ENCODE results near the gene KCNQ2.
"Not testable (repeated sequence)": the region's sequence is repeated elsewhere in the genome, so short reads cannot be mapped to it uniquely, and the experiment has no call there.

The KCNQ2 gene

DNA sequence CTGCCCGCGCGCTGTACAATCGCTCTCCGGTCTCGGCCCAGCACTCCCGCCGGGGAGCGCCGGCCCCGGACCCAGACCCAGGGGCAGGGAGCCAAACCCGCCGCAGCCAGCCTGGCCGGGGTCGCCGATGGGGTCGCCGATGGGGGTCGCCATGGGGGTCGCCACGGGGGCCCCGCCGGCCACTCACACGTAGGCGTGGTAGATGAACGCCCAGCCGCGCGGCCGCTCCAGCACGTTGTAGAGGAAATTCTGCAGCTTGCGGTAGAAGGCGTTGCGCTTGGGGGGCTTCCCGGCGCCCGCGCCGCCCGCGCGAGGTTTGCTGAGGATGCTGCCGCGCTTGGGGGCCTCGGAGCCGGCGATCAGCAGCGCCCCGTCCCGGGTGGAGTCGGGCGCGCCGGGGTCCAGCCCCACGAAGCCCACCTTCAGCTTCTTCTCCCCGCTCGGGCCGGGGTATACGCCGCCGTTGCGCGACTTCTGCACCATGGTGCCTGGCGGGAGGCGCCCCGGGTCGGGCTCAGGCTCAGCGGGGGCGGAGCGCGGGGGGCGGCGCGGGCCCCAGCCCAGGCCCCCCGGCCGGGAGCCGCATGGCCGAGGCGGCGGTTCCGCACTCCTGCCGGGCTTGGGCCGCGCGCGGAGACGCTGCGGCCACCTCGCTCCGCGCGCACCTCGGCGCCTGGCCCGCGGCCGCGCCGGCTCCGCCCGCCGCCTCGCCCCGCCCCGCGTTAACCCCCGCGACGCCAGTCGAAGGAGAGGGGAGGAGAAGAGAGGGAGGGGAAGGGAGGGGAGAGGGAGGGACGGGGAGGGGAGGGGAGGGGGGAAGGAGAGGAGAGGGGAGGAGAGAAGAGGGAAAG, at the start of gene KCNQ2:
Gene KCNQ2, minus strand, starts transcription at position 675 of the 851 bp plus-strand sequence. Its CDS starts 192 bp downstream, at position 483.
- in situ Hi-C loops (cut with MboI; ENCODE audit: low sequenced_read_pairs), result no loop called here

DNA sequence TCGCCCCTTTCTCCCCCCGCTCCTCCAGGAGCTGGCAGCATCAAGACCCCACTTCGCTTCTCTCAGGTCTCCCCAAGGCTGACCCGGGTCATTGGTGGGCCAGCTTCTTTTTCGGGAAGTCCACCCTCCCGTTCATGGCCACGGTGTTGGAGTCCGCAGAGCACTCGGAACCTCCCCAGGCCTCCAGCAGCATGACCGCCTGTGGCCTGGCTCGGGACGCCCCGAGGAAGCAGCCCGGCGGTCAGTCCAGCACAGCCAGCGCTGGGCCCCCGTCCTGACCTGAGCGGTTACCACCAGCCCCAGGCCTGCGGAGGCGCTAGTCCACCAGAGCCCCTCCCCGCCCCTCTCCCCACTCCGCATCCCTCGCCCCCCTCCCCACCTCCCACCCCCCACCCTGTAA, 49.1 kb upstream of the KCNQ2 start:
- in situ Hi-C loops (cut with MboI; ENCODE audit: low sequenced_read_pairs), result no loop called here

DNA sequence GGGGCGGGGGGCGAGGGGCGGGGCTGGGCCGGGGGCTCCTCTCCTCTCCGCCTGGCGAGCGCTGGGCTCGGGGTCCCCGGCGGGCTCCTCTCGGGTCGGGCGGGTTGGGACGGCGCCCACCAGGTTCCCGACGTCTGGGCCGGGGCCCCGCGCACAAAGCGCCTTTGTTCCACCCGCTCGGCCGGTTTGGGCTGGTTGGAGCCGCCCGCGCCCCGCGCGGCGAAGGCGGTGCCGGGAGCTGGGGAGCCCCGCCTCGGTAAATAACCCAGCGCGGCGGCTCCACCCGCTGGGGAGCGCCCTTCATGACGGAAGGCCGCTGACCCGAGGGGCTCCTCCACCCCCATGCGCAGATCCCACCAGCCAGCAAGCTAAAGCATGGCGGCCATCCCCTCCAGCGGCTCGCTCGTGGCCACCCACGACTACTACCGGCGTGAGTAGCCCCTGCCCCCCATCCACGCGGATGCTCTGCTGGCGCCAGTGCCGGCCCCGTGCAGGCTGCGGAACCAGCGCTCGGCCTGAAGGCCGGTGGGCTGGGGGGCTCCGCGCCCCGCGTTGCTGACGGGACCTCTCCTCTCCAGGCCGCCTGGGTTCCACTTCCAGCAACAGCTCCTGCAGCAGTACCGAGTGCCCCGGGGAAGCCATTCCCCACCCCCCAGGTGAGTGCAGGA, 48.6 kb upstream of the KCNQ2 start:
- in situ Hi-C loops (cut with MboI; ENCODE audit: low sequenced_read_pairs), result no loop called here

DNA sequence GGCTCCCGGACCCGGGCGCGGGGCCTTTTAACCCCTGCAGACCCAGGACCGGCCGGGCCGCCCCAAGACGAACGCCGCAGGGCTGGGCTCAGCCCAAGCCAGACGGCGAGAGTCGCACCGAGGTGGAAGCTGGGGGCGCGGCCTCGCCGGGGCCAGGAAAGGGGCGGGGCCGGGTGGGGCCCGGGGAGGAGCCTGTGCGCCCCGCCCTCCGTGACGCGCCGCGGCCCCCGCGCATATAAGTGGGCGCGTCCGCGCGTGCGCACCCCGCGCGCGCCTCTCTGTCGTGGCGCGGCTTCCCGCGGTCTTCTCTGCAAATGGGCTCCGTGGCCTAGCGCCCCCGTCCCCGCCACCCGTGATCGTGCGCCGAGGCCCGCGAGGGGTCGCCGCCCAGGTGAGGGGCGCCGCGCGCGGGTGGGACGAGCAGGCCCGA, 48.1 kb upstream of the KCNQ2 start, which contains the start of gene PPDPF:
Gene PPDPF, plus strand, starts transcription at position 262 of the 430 bp plus-strand sequence. CDS start 544 bp downstream, outside the sequence.
- in situ Hi-C loops (cut with MboI; ENCODE audit: low sequenced_read_pairs), result no loop called here

DNA sequence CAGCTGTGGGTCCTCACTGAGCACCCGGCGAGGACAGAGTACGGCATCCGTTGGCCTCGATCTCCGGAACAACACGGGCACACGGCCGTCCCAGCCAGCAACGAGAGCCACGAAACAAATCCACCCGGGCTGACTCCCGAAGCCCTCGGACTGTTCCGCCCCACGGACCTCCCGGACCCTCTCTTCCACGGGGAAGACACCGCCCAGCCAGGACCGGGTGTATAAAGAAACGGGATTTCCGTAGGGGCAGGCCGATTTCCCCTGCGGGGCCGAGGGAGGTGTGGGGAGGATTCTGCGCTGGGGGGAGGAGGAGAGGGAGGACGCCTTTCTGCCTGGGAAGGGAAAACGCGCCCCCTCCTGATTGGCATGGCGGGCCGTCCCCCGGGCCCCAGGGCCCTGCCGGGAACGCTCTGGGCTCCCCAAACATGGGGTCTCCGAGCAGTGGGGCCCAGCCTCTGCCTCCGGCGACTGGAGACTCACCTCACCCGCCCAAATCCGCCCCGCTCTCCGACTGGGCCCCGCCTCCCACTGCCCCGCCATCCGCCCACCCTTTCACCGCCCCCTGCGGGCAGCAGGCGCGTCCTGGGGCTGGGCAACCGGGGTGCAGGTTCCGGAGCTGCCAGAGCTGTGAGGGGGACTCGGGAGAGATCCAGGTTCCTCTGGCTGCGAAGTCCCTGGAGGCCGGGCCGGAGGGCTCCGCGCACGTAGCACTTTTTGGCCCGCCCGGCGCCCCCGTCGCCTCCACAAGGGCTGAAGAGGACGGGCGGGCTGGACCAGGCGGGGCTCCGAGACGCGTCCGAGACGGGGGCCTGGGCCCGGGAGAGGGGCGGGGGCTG, 47.4 kb upstream of the KCNQ2 start:
- in situ Hi-C loops (cut with MboI; ENCODE audit: low sequenced_read_pairs), result no loop called here

DNA sequence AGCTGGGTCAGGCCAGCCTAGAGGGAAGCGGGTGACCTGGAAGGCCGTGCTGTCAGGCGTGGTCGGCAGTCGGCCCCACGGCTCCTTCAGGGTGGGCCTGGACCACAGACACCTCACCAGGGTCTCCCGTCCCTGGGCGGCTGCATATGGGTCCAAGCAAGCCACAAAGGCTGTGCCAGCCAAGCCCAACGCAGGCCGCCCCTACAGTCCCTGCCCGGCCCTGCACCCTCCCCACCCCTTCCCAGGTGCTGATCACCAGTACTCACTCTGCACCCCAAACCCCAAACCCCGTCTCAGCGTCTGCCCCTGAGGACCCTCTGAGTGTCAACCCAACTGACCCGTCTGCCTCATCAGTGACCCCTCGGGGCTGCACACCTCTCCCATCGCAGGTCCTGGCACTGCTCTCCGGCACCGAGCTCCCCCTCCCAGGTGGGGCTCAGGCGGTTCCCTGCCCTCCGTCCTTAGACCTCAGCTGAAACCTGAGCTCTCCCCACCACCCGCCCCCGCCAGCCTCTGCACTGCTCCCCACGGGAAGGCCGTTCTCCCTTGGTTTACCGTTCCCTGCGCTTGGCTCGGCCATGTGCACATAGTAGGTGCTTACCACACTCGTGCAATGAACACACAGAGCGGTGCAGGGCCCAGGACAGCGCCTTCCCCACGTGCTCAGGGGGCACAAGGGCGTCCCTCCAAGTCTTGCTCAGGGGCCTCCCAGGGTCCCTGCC, 46.7 kb upstream of the KCNQ2 start:
- in situ Hi-C loops (cut with MboI; ENCODE audit: low sequenced_read_pairs), result no loop called here

DNA sequence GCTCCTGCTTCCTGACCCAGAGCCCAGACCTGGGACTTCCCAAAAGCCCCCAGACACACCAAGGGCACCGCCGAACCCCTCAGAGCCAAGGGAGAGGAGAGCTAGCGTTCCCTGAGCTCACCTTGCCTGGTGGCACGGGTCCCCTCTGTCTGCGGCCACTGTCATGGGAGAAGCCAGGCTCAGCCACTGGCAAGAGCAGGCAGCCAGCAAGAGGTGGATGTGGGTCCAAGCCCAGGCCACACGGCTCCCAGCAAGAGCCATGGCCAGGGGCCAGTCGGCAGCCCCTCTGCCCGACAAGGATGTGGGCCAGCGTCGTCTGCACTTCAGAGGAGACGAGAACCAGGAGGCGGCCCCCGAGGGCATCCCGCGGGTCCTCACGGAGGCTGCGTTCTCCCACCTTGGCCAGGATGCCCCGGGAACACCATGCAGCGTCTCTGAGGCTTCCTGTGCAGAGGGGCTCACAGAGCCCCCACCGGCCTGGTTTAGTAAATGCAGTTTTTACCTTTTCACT, 46.0 kb upstream of the KCNQ2 start:
- in situ Hi-C loops (cut with MboI; ENCODE audit: low sequenced_read_pairs), result no loop called here

DNA sequence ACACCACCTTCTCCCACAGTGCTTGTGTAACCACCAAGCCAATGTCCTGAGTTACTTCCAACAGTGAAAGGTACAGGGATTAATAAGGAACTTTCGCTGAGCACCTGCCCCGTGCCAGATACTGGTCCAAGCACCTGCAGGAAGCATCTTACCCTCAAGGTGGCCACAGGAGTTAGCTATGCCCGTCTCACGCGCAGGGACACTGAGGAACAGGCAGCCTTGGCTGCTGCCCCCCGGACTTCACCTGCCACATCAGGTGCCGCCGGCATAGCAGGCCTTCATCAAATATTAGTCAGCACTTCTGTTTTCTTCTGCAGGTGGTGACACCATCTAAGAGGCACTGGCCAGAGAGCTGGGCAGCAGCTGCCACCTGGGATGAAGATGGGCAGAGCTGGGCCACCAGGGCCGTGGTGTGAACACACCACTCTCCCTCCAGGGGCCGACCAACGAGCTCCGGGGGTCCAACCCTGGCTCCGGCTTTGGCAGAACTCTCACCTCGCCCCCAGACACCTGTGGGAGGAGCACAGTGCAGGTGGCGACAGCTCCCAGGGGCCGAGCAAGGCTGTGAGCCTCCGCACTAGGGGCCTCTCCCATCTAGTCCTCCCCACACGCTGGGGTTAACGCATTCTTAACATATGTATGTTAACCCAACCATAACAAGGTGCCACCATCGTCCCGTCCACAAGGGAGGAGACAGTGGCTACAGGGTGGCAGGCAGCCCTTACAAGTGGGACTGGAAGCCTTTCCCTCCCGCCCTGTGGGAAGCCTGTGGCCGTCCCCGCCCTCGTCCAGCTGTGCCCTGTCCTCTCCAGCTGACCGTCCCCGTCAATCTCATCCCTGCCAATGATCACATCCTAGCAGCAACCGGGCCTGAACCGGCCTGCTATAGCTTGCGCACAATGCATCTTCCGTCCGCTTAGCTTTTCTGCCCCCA, 45.2 kb upstream of the KCNQ2 start:
- in situ Hi-C loops (cut with MboI; ENCODE audit: low sequenced_read_pairs), result no loop called here

DNA sequence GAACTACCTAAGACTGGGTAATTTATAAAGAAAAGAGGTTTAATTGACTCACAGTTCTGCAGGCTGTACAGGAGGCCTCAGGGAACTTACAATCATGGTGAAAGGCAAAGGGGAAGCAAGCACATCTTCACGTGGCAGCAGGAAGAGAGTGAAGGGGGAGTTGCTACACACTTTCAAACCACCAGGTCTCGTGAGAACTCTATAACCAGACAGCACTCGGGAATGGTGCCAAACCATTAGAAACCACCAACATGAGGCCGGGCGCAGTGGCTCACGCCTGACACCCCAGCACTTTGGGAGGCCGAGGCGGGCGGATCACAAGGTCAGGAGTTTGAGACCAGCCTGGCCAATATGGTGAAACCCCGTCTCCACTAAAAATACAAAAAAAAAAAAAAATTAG, 42.1 kb upstream of the KCNQ2 start:
- in situ Hi-C loops (cut with MboI; ENCODE audit: low sequenced_read_pairs), result not testable (repeated sequence)

DNA sequence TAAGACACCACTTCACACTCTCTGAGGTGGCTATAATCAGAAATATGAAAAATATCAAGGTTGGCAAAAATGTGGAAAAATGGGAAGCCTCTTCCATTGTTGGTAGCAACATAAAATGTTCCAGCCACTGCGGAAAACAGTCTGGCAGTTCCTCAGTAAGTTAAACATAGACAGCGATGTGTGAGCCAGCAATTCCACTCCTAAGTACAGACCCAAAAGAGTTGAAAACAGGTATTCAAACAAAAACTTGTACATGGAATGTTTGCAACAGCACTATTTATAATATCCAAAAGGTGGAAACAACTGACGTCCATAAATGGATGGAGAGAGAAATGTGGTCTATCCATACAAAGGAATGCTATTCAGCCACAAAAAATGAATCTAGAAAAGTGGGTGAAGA, 40.8 kb upstream of the KCNQ2 start:
- in situ Hi-C loops (cut with MboI; ENCODE audit: low sequenced_read_pairs), result no loop called here

DNA sequence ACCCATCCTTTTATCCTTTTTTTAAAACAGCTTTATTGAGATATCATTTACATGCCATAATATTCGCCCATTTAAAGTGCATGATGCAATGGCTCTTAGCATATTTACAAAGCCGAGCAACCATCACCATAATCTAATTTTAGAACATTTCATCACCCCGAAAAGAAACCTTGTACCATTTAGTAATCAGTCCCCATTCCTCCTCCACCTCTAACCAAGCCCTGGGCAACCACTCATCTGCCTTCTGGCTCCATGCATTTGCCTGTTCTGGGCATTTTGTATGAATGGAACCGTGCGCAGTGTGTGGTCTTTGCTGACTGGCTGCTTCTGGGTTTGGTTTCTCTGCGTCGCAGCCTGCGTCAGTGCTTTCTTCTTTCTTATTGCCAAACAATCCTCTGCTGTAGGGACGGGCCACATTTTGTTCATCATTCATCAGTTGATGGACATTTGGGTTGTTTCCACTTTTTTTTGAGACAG, 36.7 kb upstream of the KCNQ2 start:
- in situ Hi-C loops (cut with MboI; ENCODE audit: low sequenced_read_pairs), result no loop called here

DNA sequence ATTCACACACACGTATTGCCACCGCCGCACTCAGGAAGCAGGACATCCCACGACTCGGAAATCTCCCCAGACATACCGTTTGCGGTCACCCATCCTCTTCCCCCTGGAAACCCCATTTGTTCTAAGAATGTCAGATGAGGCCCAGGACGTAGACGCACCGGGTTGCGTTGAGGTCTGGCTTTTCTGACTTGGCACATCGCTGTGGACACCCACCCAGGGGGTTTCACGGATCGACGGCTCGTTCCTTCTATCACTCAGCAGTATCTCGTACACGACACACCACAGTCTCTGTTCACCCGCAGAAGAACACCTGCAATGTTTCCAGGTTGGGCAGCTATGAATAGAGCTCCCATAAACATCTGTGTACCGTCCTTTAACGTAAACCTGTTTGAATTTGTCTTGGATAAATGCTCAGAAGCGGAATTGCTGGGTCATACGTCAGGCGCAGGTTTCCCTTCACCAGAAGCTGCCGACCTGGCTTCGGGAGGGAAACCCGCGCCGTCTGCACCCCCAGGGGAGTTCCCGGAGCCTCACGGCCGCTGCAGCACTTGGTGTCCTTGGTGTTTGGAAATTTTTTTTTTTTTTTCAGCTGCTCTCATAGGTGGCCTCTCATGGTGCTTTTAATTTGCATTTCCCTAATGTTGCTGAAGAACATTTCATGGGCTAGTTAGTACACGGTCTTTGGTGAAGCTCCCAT, 35.8 kb upstream of the KCNQ2 start:
- in situ Hi-C loops (cut with MboI; ENCODE audit: low sequenced_read_pairs), result no loop called here

DNA sequence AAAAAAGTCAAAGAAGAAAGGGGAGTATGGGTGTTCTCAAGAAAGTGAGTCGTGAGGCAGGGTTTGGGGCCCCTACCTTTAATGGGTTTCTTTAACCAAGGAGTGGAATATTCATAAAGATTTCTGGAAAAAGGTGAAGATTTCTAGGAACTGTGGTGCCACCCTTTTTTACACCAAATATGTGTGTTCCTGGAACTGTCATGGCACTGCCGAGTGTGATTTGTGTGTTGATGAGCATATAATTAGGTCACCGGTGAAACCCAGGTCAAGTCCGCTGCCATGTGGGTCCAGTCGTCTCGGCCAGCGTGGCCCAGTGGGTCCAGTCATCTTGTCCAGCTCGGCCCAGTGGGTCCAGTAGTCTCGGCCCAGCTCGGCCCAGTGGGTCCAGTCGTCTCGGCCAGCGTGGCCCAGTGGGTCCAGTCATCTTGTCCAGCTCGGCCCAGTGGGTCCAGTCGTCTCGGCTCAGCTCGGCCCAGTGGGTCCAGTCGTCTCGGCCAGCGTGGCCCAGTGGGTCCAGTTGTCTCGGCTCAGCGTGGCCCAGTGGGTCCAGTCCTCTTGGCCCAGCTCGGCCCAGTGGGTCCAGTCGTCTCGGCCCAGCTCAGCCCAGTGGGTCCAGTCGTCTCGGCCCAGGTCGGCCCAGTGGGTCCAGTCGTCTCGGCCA, 34.8 kb upstream of the KCNQ2 start:
- in situ Hi-C loops (cut with MboI; ENCODE audit: low sequenced_read_pairs), result no loop called here

DNA sequence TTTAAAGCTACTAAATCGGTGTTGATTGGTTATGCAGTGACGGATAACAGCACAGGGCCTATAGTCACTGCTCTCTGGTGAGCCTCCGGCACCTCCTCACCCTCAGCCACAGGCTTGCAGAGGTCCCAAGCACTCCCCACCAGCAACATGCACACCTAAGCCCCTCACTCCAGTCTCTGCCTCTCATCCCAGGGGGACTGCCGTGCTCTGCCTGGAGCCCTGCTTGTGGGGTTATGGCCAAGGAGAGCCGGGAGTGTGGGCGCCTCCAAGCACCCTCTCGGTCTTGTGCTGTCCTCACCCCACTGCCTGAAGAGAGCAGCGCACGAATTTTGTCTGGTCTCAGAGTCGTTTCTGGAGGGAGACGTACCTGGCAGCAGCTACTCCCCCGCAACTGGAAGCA, 33.3 kb upstream of the KCNQ2 start:
- in situ Hi-C loops (cut with MboI; ENCODE audit: low sequenced_read_pairs), result no loop called here

DNA sequence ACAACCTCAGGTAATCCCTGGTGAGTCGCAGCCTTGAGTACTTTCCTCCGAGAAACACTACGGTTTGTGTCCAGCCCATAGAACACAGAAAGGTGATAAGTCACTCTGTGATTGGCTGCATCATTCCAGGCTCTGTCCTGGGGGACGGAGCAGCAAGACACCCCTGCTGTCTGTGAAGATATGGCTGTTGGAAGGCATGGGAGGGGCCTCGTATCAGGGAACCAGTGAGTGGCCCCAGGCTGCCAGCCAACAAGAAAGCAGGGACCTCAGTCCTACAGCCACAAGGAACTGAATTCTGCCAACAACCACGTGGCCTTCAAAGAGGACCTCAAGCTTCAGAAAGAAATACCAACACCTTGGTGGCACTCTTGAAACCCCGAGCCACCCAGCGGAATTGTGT, 32.8 kb upstream of the KCNQ2 start:
- in situ Hi-C loops (cut with MboI; ENCODE audit: low sequenced_read_pairs), result no loop called here

DNA sequence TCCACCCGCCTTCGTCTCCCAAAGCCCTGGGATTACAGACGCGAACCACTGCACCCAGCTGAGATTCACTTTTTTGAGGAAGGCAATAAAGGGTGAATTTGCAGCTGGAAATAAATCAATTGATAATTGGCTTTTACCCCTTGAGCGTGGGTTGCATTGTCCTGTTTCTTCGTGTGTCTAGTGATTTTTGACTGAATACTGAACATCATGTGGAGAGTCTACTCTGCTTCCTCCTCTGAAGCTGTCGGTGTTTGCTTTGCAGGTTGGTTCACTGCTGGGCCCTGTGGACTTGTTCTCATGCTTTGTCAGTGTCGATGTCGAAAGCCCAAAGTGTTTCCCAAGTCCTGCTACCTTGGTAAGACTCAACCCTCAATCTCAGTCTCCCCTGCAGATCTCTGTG, 32.2 kb upstream of the KCNQ2 start:
- in situ Hi-C loops (cut with MboI; ENCODE audit: low sequenced_read_pairs), result no loop called here

DNA sequence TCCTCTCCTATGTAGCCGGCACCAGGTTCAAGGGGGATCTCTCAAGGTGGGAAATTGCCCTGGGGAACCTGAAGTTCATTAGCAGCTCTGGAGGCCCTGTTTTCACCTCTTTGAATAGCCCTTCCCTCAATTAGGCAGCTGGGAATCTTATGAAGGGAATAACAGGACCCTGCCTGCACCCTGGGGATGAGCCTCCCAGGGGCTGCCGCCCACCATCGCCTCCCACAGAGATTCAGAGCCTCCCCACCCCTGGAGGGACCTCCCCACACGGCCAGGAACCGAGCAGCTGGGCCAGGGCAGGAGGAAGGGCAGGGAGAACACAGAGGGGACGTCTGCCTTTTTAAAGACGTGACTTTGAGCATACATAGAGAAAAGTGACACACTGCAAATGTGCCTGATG, 31.1 kb upstream of the KCNQ2 start:
- in situ Hi-C loops (cut with MboI; ENCODE audit: low sequenced_read_pairs), result no loop called here

DNA sequence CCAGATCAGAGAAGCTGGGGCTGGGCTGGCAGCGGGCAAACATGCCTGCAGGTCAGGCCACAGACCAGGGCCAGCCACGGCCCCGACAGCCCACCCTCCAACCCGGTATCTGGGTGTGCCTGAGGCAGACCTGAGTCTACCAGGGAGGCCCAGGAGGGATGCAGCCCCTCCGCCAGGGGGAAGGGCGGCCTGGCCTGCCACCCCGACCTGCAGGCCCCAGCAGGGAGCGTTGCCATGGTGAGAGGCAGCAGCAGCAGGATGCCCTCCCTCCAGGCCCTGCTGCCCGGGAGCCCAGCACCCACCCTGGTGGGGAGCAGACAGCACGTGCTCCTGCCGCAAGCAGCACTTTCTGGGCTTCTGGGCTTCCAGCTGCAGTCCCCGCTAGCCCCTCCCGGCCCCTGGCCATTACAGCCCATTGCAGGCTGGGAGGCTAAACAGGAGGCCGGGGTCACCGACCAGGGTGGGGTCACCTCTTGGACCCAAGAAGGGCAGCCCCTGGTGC, 30.3 kb upstream of the KCNQ2 start:
- in situ Hi-C loops (cut with MboI; ENCODE audit: low sequenced_read_pairs), result no loop called here

Data from hTERT RPE-1 (cell line).